BE2C (cell line): Measurements from ENCODE around the gene GJC3.
"Not testable (repeated sequence)": the region's sequence is repeated elsewhere in the genome, so short reads cannot be mapped to it uniquely, and the experiment has no call there.

Source experiments
- DNase-seq: peaks from one replicate; pipeline ENCODE4 v3.0.0-alpha.2; 2020
- H3K27me3 ChIP-seq: fragments of 250-450 bp; sonication (Bioruptor Pico); 2 replicates; pipeline ENCODE4 v1.5.1; 2020; ENCODE audit warnings: mild to moderate bottlenecking
- H3K36me3 ChIP-seq: fragments of 250-450 bp; sonication (Bioruptor Pico); 2 replicates; pipeline ENCODE4 v1.5.1; 2020; ENCODE audit warnings: mild to moderate bottlenecking
- H3K4me1 ChIP-seq: fragments of 250-450 bp; sonication (Bioruptor Pico); 2 replicates; pipeline ENCODE4 v1.5.1; 2020
- H3K4me3 ChIP-seq: 2 replicates; pipeline ENCODE4 v1.5.1; 2011; ENCODE audit warnings: low read depth, low read length
- H3K9me3 ChIP-seq: fragments of 250-450 bp; sonication (Bioruptor Pico); 2 replicates; pipeline ENCODE4 v1.5.1; 2020
- TF ChIP-seq, protein P1 (sequence below): IDR thresholded peaks from 2 replicates; pipeline ENCODE4 v1.5.1; 2012; ENCODE audit warnings: mild to moderate bottlenecking, low read depth, low read length

Gene GJC3

DNA sequence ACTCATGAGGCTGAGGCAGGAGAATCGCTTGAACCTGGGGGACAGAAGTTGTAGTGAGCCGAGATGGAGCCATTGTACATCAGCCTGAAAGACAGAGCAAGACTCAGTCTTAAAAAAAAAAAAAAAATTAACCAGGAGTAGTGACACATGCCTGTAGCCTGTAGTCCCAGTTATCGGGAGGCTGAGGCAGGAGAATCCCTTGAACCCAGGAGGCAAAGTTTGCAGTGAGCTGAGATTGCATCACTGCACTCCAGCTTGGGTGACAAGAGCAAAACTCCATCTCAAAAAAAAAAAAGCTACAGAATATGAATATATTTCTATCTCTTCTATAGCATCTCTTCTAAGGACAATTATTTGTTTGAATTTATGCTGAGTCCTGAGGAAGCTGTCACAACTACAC lies 39.9 kb upstream of the GJC3 start:
- no peak for DNase-seq
- no peaks in the 10 kb centered on the region for H3K4me1 ChIP-seq
- H3K27me3 ChIP-seq = peaks cover 33% of the 10 kb centered on the region
- no peak overlapping the region for H3K4me3 ChIP-seq
- TF ChIP-seq, protein P1, sequence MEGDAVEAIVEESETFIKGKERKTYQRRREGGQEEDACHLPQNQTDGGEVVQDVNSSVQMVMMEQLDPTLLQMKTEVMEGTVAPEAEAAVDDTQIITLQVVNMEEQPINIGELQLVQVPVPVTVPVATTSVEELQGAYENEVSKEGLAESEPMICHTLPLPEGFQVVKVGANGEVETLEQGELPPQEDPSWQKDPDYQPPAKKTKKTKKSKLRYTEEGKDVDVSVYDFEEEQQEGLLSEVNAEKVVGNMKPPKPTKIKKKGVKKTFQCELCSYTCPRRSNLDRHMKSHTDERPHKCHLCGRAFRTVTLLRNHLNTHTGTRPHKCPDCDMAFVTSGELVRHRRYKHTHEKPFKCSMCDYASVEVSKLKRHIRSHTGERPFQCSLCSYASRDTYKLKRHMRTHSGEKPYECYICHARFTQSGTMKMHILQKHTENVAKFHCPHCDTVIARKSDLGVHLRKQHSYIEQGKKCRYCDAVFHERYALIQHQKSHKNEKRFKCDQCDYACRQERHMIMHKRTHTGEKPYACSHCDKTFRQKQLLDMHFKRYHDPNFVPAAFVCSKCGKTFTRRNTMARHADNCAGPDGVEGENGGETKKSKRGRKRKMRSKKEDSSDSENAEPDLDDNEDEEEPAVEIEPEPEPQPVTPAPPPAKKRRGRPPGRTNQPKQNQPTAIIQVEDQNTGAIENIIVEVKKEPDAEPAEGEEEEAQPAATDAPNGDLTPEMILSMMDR = no peak
- no peaks in the 10 kb centered on the region for H3K9me3 ChIP-seq
- H3K36me3 ChIP-seq = no peaks in the 10 kb centered on the region; the same call in 1 of the 2 replicates

DNA sequence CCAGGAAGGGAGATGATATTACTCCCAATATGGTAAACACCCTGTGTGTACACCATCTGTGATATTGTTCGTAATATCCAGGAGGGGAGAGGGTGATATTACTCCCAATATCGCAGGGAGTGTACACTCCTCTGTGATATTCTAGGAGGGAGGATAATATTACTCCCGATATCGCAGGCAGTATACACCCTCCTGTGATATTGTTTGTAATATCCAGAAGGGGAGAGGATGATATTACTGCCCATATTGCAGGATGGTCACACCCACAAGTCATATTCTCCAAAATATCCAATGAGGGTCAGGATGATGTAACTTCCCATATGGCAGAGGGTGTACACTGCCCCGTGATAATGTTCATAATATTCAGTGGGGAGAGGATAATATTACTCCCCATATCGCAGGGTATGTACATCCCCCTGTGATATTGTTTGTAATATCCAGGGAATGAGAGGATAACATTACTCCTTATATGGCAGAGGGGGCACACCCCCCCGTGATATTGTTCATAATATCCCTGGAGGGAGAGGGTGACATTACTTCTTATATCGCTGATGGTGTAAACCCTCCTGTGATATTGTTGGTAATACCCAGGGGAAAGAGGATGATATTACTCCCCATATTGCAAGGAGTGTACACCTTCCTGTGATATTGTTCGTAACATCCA lies 29.3 kb upstream of the GJC3 start:
- H3K9me3 ChIP-seq = no peaks in the 10 kb centered on the region
- no peaks in the 10 kb centered on the region for H3K4me1 ChIP-seq
- no peak overlapping the region for H3K4me3 ChIP-seq
- no peaks in the 10 kb centered on the region for H3K36me3 ChIP-seq
- TF ChIP-seq, protein P1 = no peak
- no peak for DNase-seq
- peaks cover 73% of the 10 kb centered on the region for H3K27me3 ChIP-seq

DNA sequence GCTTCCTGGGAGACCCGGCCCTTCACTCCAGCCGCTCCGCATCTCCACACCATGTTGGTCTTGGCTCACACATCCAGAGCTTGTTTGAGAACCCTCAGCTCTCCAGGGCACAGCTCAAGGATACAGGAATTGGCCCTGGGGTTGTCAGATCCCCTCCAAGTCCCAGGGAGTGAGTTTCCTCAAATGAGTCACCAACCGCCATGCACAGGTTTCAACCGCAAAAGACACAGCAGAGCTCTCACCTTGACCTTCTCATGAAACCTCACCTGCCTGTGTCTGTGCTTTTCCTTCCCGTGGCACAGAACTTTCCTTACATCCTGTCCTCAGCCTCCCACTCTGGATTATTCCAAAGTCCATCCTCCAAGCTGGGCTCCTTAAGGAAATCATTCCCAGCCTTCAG lies 25.8 kb upstream of the GJC3 start:
- H3K4me3 ChIP-seq = no peak overlapping the region
- no peaks in the 10 kb centered on the region for H3K36me3 ChIP-seq
- TF ChIP-seq, protein P1 = no peak
- peaks cover 51% of the 10 kb centered on the region for H3K27me3 ChIP-seq
- no peak for DNase-seq
- no peaks in the 10 kb centered on the region for H3K4me1 ChIP-seq
- no peaks in the 10 kb centered on the region; the same call in 1 of the 2 replicates for H3K9me3 ChIP-seq

DNA sequence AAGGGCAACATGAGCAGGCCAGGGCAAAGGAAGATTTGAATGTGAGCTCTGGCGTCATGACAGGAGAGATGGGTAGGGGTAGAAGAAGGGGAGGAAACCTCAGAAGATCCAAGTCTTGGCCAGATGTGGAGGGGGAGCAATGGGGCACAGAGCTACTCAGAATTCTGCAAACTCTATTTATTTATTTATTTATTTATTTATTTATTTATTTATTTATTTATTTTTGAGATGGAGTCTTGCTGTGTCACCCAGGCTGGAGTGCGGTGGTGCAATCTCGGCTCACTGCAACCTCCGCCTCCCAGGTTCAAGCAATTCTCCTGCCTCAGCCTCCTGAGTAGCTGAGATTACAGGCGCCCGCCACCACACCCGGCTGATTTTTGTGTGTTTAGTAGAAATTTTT lies 25.2 kb upstream of the GJC3 start:
- H3K4me1 ChIP-seq, H3K4me3 ChIP-seq, DNase-seq, H3K9me3 ChIP-seq, H3K36me3 ChIP-seq: not testable (repeated sequence)
- H3K27me3 ChIP-seq = peaks cover 45% of the 10 kb centered on the region

DNA sequence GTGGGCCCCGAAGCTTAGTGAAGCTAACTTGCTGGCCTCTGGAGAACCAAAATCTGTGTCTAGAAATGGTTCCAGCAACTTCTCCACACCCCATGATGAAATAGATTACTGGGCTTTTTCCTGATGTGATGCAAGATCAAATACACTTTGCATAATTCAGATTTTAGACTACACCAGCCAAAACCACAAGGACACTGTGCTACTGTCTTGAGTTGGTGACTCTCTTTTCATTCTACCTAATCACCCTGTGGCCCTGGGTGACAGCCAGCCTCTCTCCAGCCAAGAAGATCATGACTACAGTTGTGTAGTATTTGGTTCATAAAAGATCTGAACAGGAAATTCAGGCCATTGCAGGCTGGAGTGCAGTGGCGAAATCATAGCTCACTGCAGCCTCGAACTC lies 24.2 kb upstream of the GJC3 start:
- Histone ChIP-seq H3K27me3 (peaks cover 35% of the 10 kb centered on the region), H3K4me3 (no peak overlapping the region), H3K9me3 (no peaks in the 10 kb centered on the region; the same call in 1 of the 2 replicates), H3K36me3 (no peaks in the 10 kb centered on the region), H3K4me1 (no peaks in the 10 kb centered on the region)
- no peak for DNase-seq
- TF ChIP-seq, protein P1 = no peak

DNA sequence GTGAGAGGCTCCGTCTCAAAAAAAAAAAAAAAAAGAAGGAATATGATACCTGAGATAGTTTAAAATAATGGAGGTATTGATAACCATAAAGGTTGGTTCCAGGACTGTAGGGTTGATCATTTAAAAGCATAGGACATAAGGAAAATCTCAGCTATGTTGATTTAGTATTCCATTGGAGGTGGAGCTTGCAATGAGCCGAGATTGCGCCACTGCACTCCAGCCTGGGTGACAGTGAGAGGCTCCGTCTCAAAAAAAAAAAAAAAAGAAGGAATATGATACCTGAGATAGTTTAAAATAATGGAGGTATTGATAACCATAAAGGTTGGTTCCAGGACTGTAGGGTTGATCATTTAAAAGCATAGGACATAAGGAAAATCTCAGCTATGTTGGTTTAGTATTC lies 23.2 kb upstream of the GJC3 start:
- H3K9me3 ChIP-seq, DNase-seq, H3K4me1 ChIP-seq, H3K36me3 ChIP-seq, H3K4me3 ChIP-seq: not testable (repeated sequence)
- H3K27me3 ChIP-seq = peaks cover 31% of the 10 kb centered on the region

DNA sequence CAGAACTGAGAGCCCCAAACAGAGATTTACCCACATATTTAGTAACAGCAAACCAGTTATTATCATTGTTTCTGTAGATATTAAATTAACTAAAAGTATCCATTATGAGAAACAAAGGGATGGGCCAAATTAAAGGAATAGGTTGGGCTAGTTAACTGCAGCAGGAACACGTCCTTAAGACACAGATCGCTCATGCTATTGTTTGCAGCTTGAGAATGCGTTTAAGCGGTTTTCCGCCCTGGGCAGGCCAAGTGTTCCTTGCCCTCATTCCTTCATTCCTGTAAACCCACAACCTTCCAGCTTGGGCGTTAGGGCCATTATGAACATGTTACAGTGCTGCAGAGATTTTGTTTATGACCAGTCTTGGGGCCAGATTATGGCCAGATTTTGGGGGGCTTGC lies 21.4 kb upstream of the GJC3 start:
- peaks cover 16% of the 10 kb centered on the region for H3K27me3 ChIP-seq
- not testable (repeated sequence) for H3K4me1 ChIP-seq, DNase-seq, H3K4me3 ChIP-seq, H3K36me3 ChIP-seq, H3K9me3 ChIP-seq
